Loucy (cell line): ENCODE data around the gene RXYLT1.
"Not testable (repeated sequence)": the region's sequence is repeated elsewhere in the genome, so short reads cannot be mapped to it uniquely, and the experiment has no call there.

Experiments used
- EZH2phosphoT487 ChIP-seq: fragments of 200-600 bp; IDR thresholded peaks from 2 replicates; pipeline ENCODE4 v1.6.1; 2018; ENCODE audit warnings: antibody characterized with exemption, mild to moderate bottlenecking, moderate library complexity, borderline replicate concordance
- TF ChIP-seq, protein P1 (sequence below): fragments of 200-600 bp; sonication (generic); conservative IDR thresholded peaks from 2 replicates; pipeline ENCODE4 v1.5.1; 2014; ENCODE audit warnings: mild to moderate bottlenecking, antibody characterized with exemption, low read length

DNA sequence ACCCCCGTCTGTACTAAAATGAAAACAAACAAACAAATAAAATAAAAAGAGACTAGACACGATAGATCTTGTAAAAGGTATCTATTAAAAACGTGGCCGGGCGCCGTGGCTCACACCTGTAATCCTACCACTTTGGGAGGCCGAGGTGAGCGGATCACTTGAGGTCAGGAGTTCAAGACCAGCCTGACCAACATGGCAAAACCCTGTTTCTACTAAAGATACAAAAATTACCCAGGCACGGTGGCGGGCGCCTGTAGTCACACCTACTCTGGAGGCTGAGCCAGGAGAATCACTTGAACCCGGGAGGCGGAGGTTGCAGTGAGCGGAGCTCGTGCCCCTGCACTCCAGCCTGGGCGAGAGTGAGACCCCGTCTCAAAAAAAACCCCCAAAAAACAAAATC lies 63.0 kb downstream of the RXYLT1 start:
- TF ChIP-seq, protein P1, sequence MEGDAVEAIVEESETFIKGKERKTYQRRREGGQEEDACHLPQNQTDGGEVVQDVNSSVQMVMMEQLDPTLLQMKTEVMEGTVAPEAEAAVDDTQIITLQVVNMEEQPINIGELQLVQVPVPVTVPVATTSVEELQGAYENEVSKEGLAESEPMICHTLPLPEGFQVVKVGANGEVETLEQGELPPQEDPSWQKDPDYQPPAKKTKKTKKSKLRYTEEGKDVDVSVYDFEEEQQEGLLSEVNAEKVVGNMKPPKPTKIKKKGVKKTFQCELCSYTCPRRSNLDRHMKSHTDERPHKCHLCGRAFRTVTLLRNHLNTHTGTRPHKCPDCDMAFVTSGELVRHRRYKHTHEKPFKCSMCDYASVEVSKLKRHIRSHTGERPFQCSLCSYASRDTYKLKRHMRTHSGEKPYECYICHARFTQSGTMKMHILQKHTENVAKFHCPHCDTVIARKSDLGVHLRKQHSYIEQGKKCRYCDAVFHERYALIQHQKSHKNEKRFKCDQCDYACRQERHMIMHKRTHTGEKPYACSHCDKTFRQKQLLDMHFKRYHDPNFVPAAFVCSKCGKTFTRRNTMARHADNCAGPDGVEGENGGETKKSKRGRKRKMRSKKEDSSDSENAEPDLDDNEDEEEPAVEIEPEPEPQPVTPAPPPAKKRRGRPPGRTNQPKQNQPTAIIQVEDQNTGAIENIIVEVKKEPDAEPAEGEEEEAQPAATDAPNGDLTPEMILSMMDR: not testable (repeated sequence)
- not testable (repeated sequence) for TF ChIP-seq EZH2phosphoT487
